GM23338 (cell line): ENCODE measurements around the gene CHRNA10. TPM values are rescaled to one million over a fixed set of nuclear protein-coding genes. Genes with fewer than 3 reads are reported as not detected.

ENCODE experiments used
- ATAC-seq: fragments of 200-7000 bp; cut with Tn5 transposase; 3 replicates; pipeline ENCODE4 v1.9.1; 2020
- DNase-seq: peaks from one replicate; pipeline ENCODE4 v3.0.0-alpha.2; 2015; ENCODE audit warnings: low spot score
- H2AFZ ChIP-seq: fragments of 200-600 bp; sonication (generic); 2 replicates; pipeline ENCODE4 v1.8.0; 2016; ENCODE audit warnings: antibody characterized with exemption, mild to moderate bottlenecking, moderate library complexity
- H3F3A ChIP-seq: fragments of 200-600 bp; sonication (generic); replicated peaks from 2 replicates; pipeline ENCODE4 v1.8.0; 2017; ENCODE audit warnings: antibody characterized with exemption, mixed run types, low read depth
- H3K27ac ChIP-seq: fragments of 200-600 bp; sonication (generic); 2 replicates; pipeline ENCODE4 v1.6.1; 2016; ENCODE audit warnings: low read depth
- H3K27me3 ChIP-seq: fragments of 200-600 bp; sonication (generic); 2 replicates; pipeline ENCODE4 v1.8.0; 2016; ENCODE audit warnings: mild to moderate bottlenecking, mixed run types, moderate library complexity; ENCODE audit not compliant: insufficient read depth
- H3K36me3 ChIP-seq: fragments of 200-600 bp; sonication (generic); 2 replicates; pipeline ENCODE4 v1.8.0; 2016; ENCODE audit warnings: mild to moderate bottlenecking; ENCODE audit not compliant: insufficient read depth
- H3K4me1 ChIP-seq: fragments of 200-600 bp; sonication (generic); 2 replicates; pipeline ENCODE4 v1.8.0; 2016; ENCODE audit warnings: mild to moderate bottlenecking, moderate library complexity; ENCODE audit not compliant: insufficient read depth
- H3K4me2 ChIP-seq: fragments of 200-600 bp; sonication (generic); 2 replicates; pipeline ENCODE4 v1.7.1; 2017; ENCODE audit warnings: mixed run types
- H3K4me3 ChIP-seq: fragments of 200-600 bp; sonication (generic); 2 replicates; pipeline ENCODE4 v1.6.1; 2016; ENCODE audit warnings: mixed run types
- H3K79me2 ChIP-seq: fragments of 200-600 bp; sonication (generic); replicated peaks from 2 replicates; pipeline ENCODE4 v1.8.0; 2017; ENCODE audit warnings: mild to moderate bottlenecking; ENCODE audit not compliant: insufficient read depth
- H3K9me2 ChIP-seq: fragments of 200-600 bp; sonication (generic); 2 replicates; pipeline ENCODE4 v1.8.0; 2017; ENCODE audit not compliant: insufficient read depth
- H4K20me1 ChIP-seq: fragments of 200-600 bp; sonication (generic); replicated peaks from 2 replicates; pipeline ENCODE4 v1.8.0; 2017; ENCODE audit warnings: mild to moderate bottlenecking; ENCODE audit not compliant: insufficient read depth
- H3K27ac Mint-ChIP-seq: 2 replicates; pipeline ENCODE4 v1.8.0; 2020; ENCODE audit warnings: inconsistent platforms, mild to moderate bottlenecking, moderate library complexity, mixed read lengths
- H3K27me3 Mint-ChIP-seq: 3 replicates; pipeline ENCODE4 v1.8.0; 2022; ENCODE audit warnings: low read depth, mild to moderate bottlenecking, moderate library complexity, mixed read lengths, inconsistent platforms; ENCODE audit not compliant: insufficient read depth, poor library complexity
- H3K36me3 Mint-ChIP-seq: 3 replicates; pipeline ENCODE4 v1.8.0; 2021; ENCODE audit warnings: low read depth, mild to moderate bottlenecking, inconsistent platforms, moderate library complexity, mixed read lengths
- H3K4me1 Mint-ChIP-seq: 3 replicates; pipeline ENCODE4 v1.8.0; 2020; ENCODE audit warnings: mild to moderate bottlenecking, inconsistent platforms, mixed read lengths
- H3K4me3 Mint-ChIP-seq: 3 replicates; pipeline ENCODE4 v1.8.0; 2021; ENCODE audit warnings: moderate library complexity, mild to moderate bottlenecking, inconsistent platforms, mixed read lengths
- H3K9me3 Mint-ChIP-seq: 3 replicates; pipeline ENCODE4 v1.8.0; 2020; ENCODE audit warnings: moderate library complexity, mild to moderate bottlenecking, inconsistent platforms, mixed read lengths
- EZH2 ChIP-seq: fragments of 200-600 bp; sonication (generic); IDR thresholded peaks from one replicate; pipeline ENCODE4 v1.8.0; 2017; ENCODE audit warnings: antibody characterized with exemption, mild to moderate bottlenecking, low read depth; ENCODE audit not compliant: unreplicated experiment
- EZH2phosphoT487 ChIP-seq: fragments of 200-600 bp; sonication (generic); IDR thresholded peaks from one replicate; pipeline ENCODE4 v1.8.1; 2018; ENCODE audit warnings: antibody characterized with exemption; ENCODE audit not compliant: unreplicated experiment
- JUNB ChIP-seq: IDR thresholded peaks from one replicate; pipeline ENCODE4 v1.6.1; 2016; ENCODE audit warnings: antibody characterized with exemption; ENCODE audit not compliant: unreplicated experiment
- NANOG ChIP-seq: IDR thresholded peaks from 2 replicates; pipeline ENCODE4 v1.6.1; 2016; ENCODE audit warnings: antibody characterized with exemption, borderline replicate concordance
- POLR2AphosphoS5 ChIP-seq: IDR thresholded peaks from 2 replicates; pipeline ENCODE4 v1.6.1; 2016; ENCODE audit warnings: antibody characterized with exemption, low read depth
- ZNF114 ChIP-seq: fragments of 250-450 bp; sonication (Bioruptor Pico); IDR thresholded peaks from 2 replicates; pipeline ENCODE4 v1.5.0; 2020; ENCODE audit warnings: mild to moderate bottlenecking, moderate library complexity
- ZNF331 ChIP-seq: fragments of 250-450 bp; sonication (Bioruptor Pico); IDR thresholded peaks from 2 replicates; pipeline ENCODE4 v1.5.0; 2020; ENCODE audit warnings: low read depth, mild to moderate bottlenecking, moderate library complexity
- polyA plus RNA-seq: library from polyadenylated mRNA; unstranded; fragments of >200 nt; fragmentation: Nextera tagmentation; extraction: Ambion mirVana; gene quantifications from 2 replicates; pipeline ENCODE4 v1.2.1, GENCODE V29; 2016
- total RNA-seq: library from RNA; depleted of rRNA; stranded (reverse); fragments of >200 nt; shearing (Covaris generic); gene quantifications from 2 replicates; pipeline ENCODE4 v1.2.3, GENCODE V29; 2014
- TF ChIP-seq, protein P1 (sequence below): IDR thresholded peaks from one replicate; pipeline ENCODE4 v1.6.1; 2018; ENCODE audit warnings: antibody characterized with exemption; ENCODE audit not compliant: unreplicated experiment
- TF ChIP-seq, protein P2 (sequence below): IDR thresholded peaks from 2 replicates; pipeline ENCODE4 v1.6.1; 2016; ENCODE audit warnings: antibody characterized with exemption

CHRNA10 gene
- total and polyA plus RNA-seq, 2 experiments from 2014 or later = 0.45 to 1.5 TPM

- TF ChIP-seq, protein P1, sequence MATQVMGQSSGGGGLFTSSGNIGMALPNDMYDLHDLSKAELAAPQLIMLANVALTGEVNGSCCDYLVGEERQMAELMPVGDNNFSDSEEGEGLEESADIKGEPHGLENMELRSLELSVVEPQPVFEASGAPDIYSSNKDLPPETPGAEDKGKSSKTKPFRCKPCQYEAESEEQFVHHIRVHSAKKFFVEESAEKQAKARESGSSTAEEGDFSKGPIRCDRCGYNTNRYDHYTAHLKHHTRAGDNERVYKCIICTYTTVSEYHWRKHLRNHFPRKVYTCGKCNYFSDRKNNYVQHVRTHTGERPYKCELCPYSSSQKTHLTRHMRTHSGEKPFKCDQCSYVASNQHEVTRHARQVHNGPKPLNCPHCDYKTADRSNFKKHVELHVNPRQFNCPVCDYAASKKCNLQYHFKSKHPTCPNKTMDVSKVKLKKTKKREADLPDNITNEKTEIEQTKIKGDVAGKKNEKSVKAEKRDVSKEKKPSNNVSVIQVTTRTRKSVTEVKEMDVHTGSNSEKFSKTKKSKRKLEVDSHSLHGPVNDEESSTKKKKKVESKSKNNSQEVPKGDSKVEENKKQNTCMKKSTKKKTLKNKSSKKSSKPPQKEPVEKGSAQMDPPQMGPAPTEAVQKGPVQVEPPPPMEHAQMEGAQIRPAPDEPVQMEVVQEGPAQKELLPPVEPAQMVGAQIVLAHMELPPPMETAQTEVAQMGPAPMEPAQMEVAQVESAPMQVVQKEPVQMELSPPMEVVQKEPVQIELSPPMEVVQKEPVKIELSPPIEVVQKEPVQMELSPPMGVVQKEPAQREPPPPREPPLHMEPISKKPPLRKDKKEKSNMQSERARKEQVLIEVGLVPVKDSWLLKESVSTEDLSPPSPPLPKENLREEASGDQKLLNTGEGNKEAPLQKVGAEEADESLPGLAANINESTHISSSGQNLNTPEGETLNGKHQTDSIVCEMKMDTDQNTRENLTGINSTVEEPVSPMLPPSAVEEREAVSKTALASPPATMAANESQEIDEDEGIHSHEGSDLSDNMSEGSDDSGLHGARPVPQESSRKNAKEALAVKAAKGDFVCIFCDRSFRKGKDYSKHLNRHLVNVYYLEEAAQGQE = no peak
- TF ChIP-seq JUNB (no peak), POLR2AphosphoS5 (no peak), EZH2phosphoT487 (no peak), NANOG (no peak)
These were observed 5.1 kb downstream of the CHRNA10 start (continued) for GRCh38 chr11:3666023-3666530.

- Mint-ChIP-seq H3K4me1 (no peaks in the 10 kb centered on the region; the same call in 2 of the 3 replicates), H3K27me3 (peaks cover 8% of the 10 kb centered on the region), H3K9me3 (no peaks in the 10 kb centered on the region), H3K4me3 (no peak overlapping the region), H3K36me3 (peaks cover 22% of the 10 kb centered on the region), H3K27ac (no peak overlapping the region)
- Histone ChIP-seq H2AFZ (no peak overlapping the region), H3K27ac (no peak overlapping the region), H3F3A (no peaks in the 10 kb centered on the region), H3K79me2 (no peaks in the 10 kb centered on the region), H4K20me1 (no peaks in the 10 kb centered on the region), H3K4me2 (no peak overlapping the region), H3K9me2 (peaks cover 4% of the 10 kb centered on the region; the same call in 1 of the 2 replicates), H3K36me3 (no peaks in the 10 kb centered on the region), H3K27me3 (no peaks in the 10 kb centered on the region), H3K4me1 (no peaks in the 10 kb centered on the region), H3K4me3 (no peak overlapping the region)
- ATAC-seq = no peak
- DNase-seq = no peak
- TF ChIP-seq EZH2phosphoT487 = no peak
These were observed 5.7 kb downstream of the CHRNA10 start for GRCh38 chr11:3665336-3666022.

GRCh38 chr11:3664032-3664630, 7.1 kb downstream of the CHRNA10 start:
- no peaks in the 10 kb centered on the region for H3K36me3 ChIP-seq
- TF ChIP-seq POLR2AphosphoS5 (no peak), EZH2 (no peak), NANOG (no peak), EZH2phosphoT487 (no peak), ZNF114 (CRISPR knock-in tag) (no peak), ZNF331 (CRISPR knock-in tag) (no peak), JUNB (no peak)
- TF ChIP-seq, protein P1 = no peak
- TF ChIP-seq, protein P2, sequence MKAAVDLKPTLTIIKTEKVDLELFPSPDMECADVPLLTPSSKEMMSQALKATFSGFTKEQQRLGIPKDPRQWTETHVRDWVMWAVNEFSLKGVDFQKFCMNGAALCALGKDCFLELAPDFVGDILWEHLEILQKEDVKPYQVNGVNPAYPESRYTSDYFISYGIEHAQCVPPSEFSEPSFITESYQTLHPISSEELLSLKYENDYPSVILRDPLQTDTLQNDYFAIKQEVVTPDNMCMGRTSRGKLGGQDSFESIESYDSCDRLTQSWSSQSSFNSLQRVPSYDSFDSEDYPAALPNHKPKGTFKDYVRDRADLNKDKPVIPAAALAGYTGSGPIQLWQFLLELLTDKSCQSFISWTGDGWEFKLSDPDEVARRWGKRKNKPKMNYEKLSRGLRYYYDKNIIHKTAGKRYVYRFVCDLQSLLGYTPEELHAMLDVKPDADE = no peak

More at GRCh38 chr11:3664032-3664630, 7.1 kb downstream of the CHRNA10 start:
- Histone ChIP-seq H4K20me1 (no peaks in the 10 kb centered on the region), H3F3A (no peaks in the 10 kb centered on the region), H2AFZ (no peak overlapping the region), H3K27ac (no peak overlapping the region), H3K4me3 (no peak overlapping the region), H3K4me1 (no peaks in the 10 kb centered on the region), H3K4me2 (no peak overlapping the region), H3K27me3 (no peaks in the 10 kb centered on the region), H3K9me2 (peaks cover 4% of the 10 kb centered on the region; the same call in 1 of the 2 replicates), H3K79me2 (no peaks in the 10 kb centered on the region)
- Mint-ChIP-seq H3K27ac (no peak overlapping the region), H3K9me3 (no peaks in the 10 kb centered on the region), H3K27me3 (peaks cover 8% of the 10 kb centered on the region), H3K36me3 (peaks cover 15% of the 10 kb centered on the region), H3K4me1 (no peaks in the 10 kb centered on the region), H3K4me3 (no peak overlapping the region)
- no peak for ATAC-seq
- no peak for DNase-seq
